Heart left ventricle (tissue), 16 donors: ENCODE measurements around the gene SCARB1. TPM values are rescaled to one million over a fixed set of nuclear protein-coding genes. Genes with fewer than 3 reads are reported as not detected.
A peak's percentile ranks its signal among the peaks of the same experiment; 100 is the strongest.

ENCODE experiments used
- ATAC-seq, 4 donors: fragments of 200-7000 bp; cut with Tn5 transposase; one replicate each; pipeline ENCODE4 v1.9.1; 2020 to 2022; ENCODE audit warnings: moderate library complexity in 4 of 4, mild to moderate bottlenecking in 3 of 4, moderate number of reproducible peaks in 1 of 4
- DNase-seq, 5 donors: peaks; one replicate each; pipeline ENCODE4 v3.0.0-alpha.2; 2020
- H3K27ac ChIP-seq, 12 donors: fragments of 200-600 bp; sonication (generic) in 4 of 12; one replicate each; pipeline versions ENCODE4 v1.5.0 to v1.8.0; 2016 to 2022; ENCODE audit warnings: mild to moderate bottlenecking in 2 of 12
- H3K27me3 ChIP-seq, 9 donors: fragments of 200-600 bp; sonication (generic) in 2 of 9; one replicate each; pipeline versions ENCODE4 v1.5.1 to v1.8.0; 2016 to 2022; ENCODE audit warnings: mild to moderate bottlenecking in 3 of 9
- H3K36me3 ChIP-seq, 9 donors: fragments of 200-600 bp; sonication (generic) in 2 of 9; one replicate each; pipeline versions ENCODE4 v1.5.0 to v1.8.0; 2018 to 2022; ENCODE audit warnings: mild to moderate bottlenecking in 2 of 9
- H3K4me1 ChIP-seq, 12 donors: fragments of 200-600 bp; sonication (generic) in 4 of 12; one replicate each; pipeline versions ENCODE4 v1.5.0 to v1.8.0; 2016 to 2022; ENCODE audit warnings: mild to moderate bottlenecking in 3 of 12
- H3K4me3 ChIP-seq, 12 donors: fragments of 200-600 bp; sonication (generic) in 4 of 12; one replicate each; pipeline versions ENCODE4 v1.5.0 to v1.8.0; 2017 to 2022; ENCODE audit warnings: mild to moderate bottlenecking in 9 of 12, moderate library complexity in 4 of 12
- H3K9me3 ChIP-seq, 12 donors: fragments of 200-600 bp; sonication (generic) in 4 of 12; one replicate each; pipeline versions ENCODE4 v1.5.0 to v1.8.0; 2016 to 2022; ENCODE audit warnings: mild to moderate bottlenecking in 1 of 12
- CTCF ChIP-seq, 12 donors: fragments of 200-600 bp; sonication (generic) in 4 of 12; IDR thresholded peaks; one replicate each; pipeline versions ENCODE4 v1.5.0 to v1.8.0; 2018 to 2022; ENCODE audit warnings: antibody characterized with exemption in 12 of 12, mild to moderate bottlenecking in 5 of 12
- POLR2A ChIP-seq, 2 donors: fragments of 450-650 bp; IDR thresholded peaks; one replicate each; pipeline ENCODE4 v1.6.1; 2017; ENCODE audit warnings: antibody characterized with exemption in 2 of 2, mild to moderate bottlenecking in 2 of 2, moderate library complexity in 2 of 2
- WGBS, 4 donors: extraction: QIAGEN DNeasy Blood & Tissue Kit in 2 of 4; methylation state at CpG; one replicate each; pipeline versions ENCODE4 v1.1.5 to v1.1.7; 2013 to 2018; 5-methylcytosine and 5-hydroxymethylcytosine counted together
- intact Hi-C, 10 donors: fragments of 100-400 bp; cut with DNase I; formaldehyde crosslinking; loops; one replicate each; pipeline versions ENCODE4 v1.11.1 to v1.14.2; 2022
- polyA plus RNA-seq, 2 donors: library from polyadenylated mRNA; stranded (reverse); fragments of 200-250 nt; gene quantifications; one replicate each; pipeline ENCODE4 v1.2.3, GENCODE V29; 2013
- total RNA-seq, 9 donors: library from RNA; depleted of rRNA in 2 of 9; stranded (reverse); fragments of >200 nt in 2 of 9; fragmentation: NEBNext Ultra II Directional in 3 of 9; extraction: Animal tissue kit (Norgen Biotek cat#: 25700) in 3 of 9; gene quantifications; one replicate each; pipeline versions ENCODE4 v1.1.0 to v1.2.4, GENCODE V29; 2016 to 2023
- donor health status: ischemic (EF 13 %, LVEDD 7.1; RV severe dilation, severe dysfunction).
- donor health status: healthy with polysubstance abuse.
- donor health status: DM: no; HTN: yes; CAD: no.
- donor health status: DM: no; HTN: no; CAD: no.
- donor health status: ischemic (EF 25% LVEDD 6.9; RV normal size, moderate dysfunction).
- donor health status: ischemic (EF 25% LVEDD 5.7; RV mildly dilated, moderate dysfunction).
- donor health status: healthy.
- donor health status: DM: yes; HTN: yes; CAD: no.
- donor health status: ischemic (EF 35%, LVEDD 5.7; RV mildly dilated, moderate dysfunction).
- donor health status: nonischemic (EF 11% LVEDD 7.7; RV severe dilation, severe dysfunction).
- donor health status: DM: yes; HTN: yes; CAD: no.
- donor health status: PGD.
- donor health status: ischemic (EF 29% LVEDD 5.4; RV normal size, mild dysfunction).
- donor health status: nonischemic (EF 23%, LVEDD 6.1; RV moderate dilation, normal function).

Gene SCARB1
- total and polyA plus RNA-seq, 11 donors: 6.9 to 21.7 (median 14.0) TPM

GRCh38 chr12:124871297-124871696, 7.6 kb upstream of the SCARB1 start:
- H3K4me3 ChIP-seq: no peak overlapping the region
- no peak for TF ChIP-seq POLR2A (IDR thresholded peaks at IDR 0.05)
- TF ChIP-seq CTCF (IDR thresholded peaks at IDR 0.05): no peak
- H3K27ac ChIP-seq: no peak overlapping the region
- ATAC-seq: no peak
- H3K4me1 ChIP-seq: peaks cover 0 to 29% (median 0%) of the 10 kb centered on the region in 12 donors
- H3K27me3 ChIP-seq: no peaks in the 10 kb centered on the region
- H3K9me3 ChIP-seq: no peaks in the 10 kb centered on the region
- WGBS, 4 donors: 87 to 94% (median 89%) methylated on average over 4 of the region's 4 CpGs
- intact Hi-C loops: no loop called here
- no peak for DNase-seq
- H3K36me3 ChIP-seq: no peaks in the 10 kb centered on the region

GRCh38 chr12:124870515-124870914, 6.9 kb upstream of the SCARB1 start:
- intact Hi-C loops: no loop called here
- H3K27me3 ChIP-seq: no peaks in the 10 kb centered on the region
- ATAC-seq: no peak
- no peak for TF ChIP-seq CTCF (IDR thresholded peaks at IDR 0.05)
- TF ChIP-seq POLR2A (IDR thresholded peaks at IDR 0.05): no peak
- DNase-seq: no peak
- H3K4me3 ChIP-seq: no peak overlapping the region
- WGBS, 4 donors: 95 to 97% (median 96%) methylated on average over 4 of the region's 4 CpGs
- no peaks in the 10 kb centered on the region for H3K9me3 ChIP-seq
- H3K4me1 ChIP-seq: peaks cover 0 to 29% (median 0%) of the 10 kb centered on the region in 12 donors
- no peaks in the 10 kb centered on the region for H3K36me3 ChIP-seq
- H3K27ac ChIP-seq: no peak overlapping the region

- intact Hi-C loops: loop anchor here in 1 of 10 donors (5.0 kb wide), 1 partner anchor 33 kb away; no protein-coding TSS in a partner anchor
- DNase-seq (peak in 1 of 5 donors; percentile 57), ATAC-seq (peak in 3 of 4 donors; percentile 30 to 66 (median 58))
- TF ChIP-seq POLR2A (IDR thresholded peaks at IDR 0.05): no peak
- no peak for TF ChIP-seq CTCF (IDR thresholded peaks at IDR 0.05)
- Histone ChIP-seq H3K36me3 (no peaks in the 10 kb centered on the region), H3K4me3 (peak overlapping the region in 6 of 12 donors; percentile 4 to 42 (median 15)), H3K4me1 (peaks cover 0 to 32% (median under 1%) of the 10 kb centered on the region in 12 donors), H3K27ac (peak overlapping the region in 8 of 12 donors; percentile 30 to 75 (median 48)), H3K27me3 (no peaks in the 10 kb centered on the region), H3K9me3 (no peaks in the 10 kb centered on the region)
- WGBS, 4 donors: 46 to 86% (median 62%) methylated on average over 12 to 17 of the region's 17 CpGs
Measured at GRCh38 chr12:124869059-124869665, 5.5 kb upstream of the SCARB1 start.

- Histone ChIP-seq H3K4me1 (peaks cover 0 to 31% (median 3%) of the 10 kb centered on the region in 12 donors), H3K9me3 (no peaks in the 10 kb centered on the region), H3K27me3 (no peaks in the 10 kb centered on the region), H3K4me3 (peak overlapping the region in 6 of 12 donors; percentile 4 to 42 (median 15)), H3K36me3 (no peaks in the 10 kb centered on the region), H3K27ac (peak overlapping the region in 7 of 12 donors; percentile 30 to 75 (median 55))
- intact Hi-C loops: loop anchor here in 1 of 10 donors (5.0 kb wide), 1 partner anchor 34 kb away; no protein-coding TSS in a partner anchor
- TF ChIP-seq POLR2A (IDR thresholded peaks at IDR 0.05) (no peak), CTCF (IDR thresholded peaks at IDR 0.05) (no peak)
- no peak for ATAC-seq
- no peak for DNase-seq
- 63 to 72% (median 65%) methylated on average over 11 of the region's 11 CpGs for whole genome bisulfite sequencing, 4 donors
Measured at GRCh38 chr12:124868252-124869058, 4.8 kb upstream of the SCARB1 start.
